ENCODE measurements around the gene LYL1.

DNA sequence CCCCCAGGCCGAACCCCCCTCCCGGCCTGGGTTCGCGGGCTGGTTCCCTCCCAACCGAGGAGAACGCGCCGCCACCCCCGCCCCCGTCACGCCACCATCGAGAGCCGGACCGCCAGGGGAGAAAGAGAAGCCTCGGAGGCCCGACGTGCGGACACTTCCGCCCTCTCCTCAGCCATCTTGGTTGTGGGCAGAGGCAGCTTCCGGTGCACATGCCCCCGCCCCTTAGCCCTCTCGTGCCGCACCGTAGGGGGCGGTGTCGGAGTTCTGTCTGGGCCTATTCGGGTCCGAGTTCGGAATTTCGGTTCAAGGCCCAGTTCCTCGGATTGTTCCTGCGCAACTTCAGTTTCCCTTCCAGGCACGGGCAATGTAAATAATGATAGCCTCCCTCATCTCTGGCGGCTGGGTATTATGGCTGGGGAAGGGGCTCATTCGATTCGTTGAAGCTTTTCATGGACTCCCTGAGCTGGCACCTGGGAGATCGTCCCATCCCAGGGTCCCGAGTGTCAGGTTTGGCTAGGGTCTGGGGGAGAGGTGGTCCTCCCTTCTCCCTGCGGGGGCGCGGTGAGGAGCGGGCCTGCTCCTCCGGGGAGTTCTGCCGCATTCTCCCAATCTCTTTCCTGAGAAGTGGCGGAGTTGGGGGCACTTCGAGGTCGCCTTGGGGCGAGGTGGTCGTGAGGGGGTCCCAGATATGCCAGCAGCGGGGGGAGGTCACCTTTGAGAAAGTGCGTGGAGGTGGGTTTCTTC, 47.7 kb upstream of the LYL1 start, which contains the start of the genes IER2 and STX10:
- no peak for TF ChIP-seq CTCF (IDR thresholded peaks at IDR 0.05; ENCODE audit: low read depth, low read length)
- TF ChIP-seq POLR2A (IDR thresholded peaks at IDR 0.05; ENCODE audit: extremely low read depth, insufficient read length) = peak; percentile 38

Measured in NB4 (cell line).